HepG2 (cell line): ENCODE results near the gene TAS2R60. TPM values are rescaled to one million over a fixed set of nuclear protein-coding genes. Genes with fewer than 3 reads are reported as not detected.

Experiments
- ARID3A ChIP-seq: IDR thresholded peaks from 2 replicates; pipeline ENCODE4 v1.6.1; 2012; ENCODE audit warnings: low read depth, low read length, improper control_type of control experiment
- HOMEZ ChIP-seq: IDR thresholded peaks from 2 replicates; pipeline ENCODE4 v1.6.1; 2016; ENCODE audit warnings: low read depth
- KDM5A ChIP-seq: fragments of 200-600 bp; sonication (generic); IDR thresholded peaks from 2 replicates; pipeline ENCODE4 v1.7.0; 2018; ENCODE audit warnings: antibody characterized with exemption, mild to moderate bottlenecking, low read length, borderline replicate concordance
- MBNL3 ChIP-seq: fragments of 250-450 bp; sonication (Bioruptor Pico); conservative IDR thresholded peaks from 2 replicates; pipeline ENCODE4 v1.8.0; 2022; ENCODE audit warnings: mild to moderate bottlenecking, inconsistent platforms
- NCOA5 ChIP-seq: sonication (generic); formaldehyde crosslinking; IDR thresholded peaks from 2 replicates; pipeline ENCODE4 v1.4.0; 2020; ENCODE audit warnings: missing genetic modification reagents
- PAWR ChIP-seq: sonication (generic); formaldehyde crosslinking; IDR thresholded peaks from 2 replicates; pipeline ENCODE4 v1.4.0; 2020; ENCODE audit warnings: missing genetic modification reagents, mild to moderate bottlenecking, borderline replicate concordance
- RNF219 ChIP-seq: sonication (generic); formaldehyde crosslinking; IDR thresholded peaks from 2 replicates; pipeline ENCODE4 v1.5.0; 2020; ENCODE audit warnings: mild to moderate bottlenecking, missing genetic modification reagents
- SCMH1 ChIP-seq: sonication (generic); formaldehyde crosslinking; IDR thresholded peaks from 2 replicates; pipeline ENCODE4 v1.9.0; 2021; ENCODE audit warnings: missing genetic modification reagents, mild to moderate bottlenecking, borderline replicate concordance
- SETDB1 ChIP-seq: sonication (generic); formaldehyde crosslinking; IDR thresholded peaks from 2 replicates; pipeline ENCODE4 v1.5.1; 2020; ENCODE audit warnings: missing genetic modification reagents, mild to moderate bottlenecking, borderline replicate concordance
- SIN3B ChIP-seq: fragments of 150-350 bp; IDR thresholded peaks from 2 replicates; pipeline ENCODE4 v1.6.1; 2014; ENCODE audit warnings: low read length
- SMARCE1 ChIP-seq: fragments of 450-650 bp; IDR thresholded peaks from 2 replicates; pipeline ENCODE4 v1.6.1; 2017; ENCODE audit warnings: borderline replicate concordance
- TBX3 ChIP-seq: fragments of 450-650 bp; IDR thresholded peaks from 2 replicates; pipeline ENCODE4 v1.6.1; 2017; ENCODE audit warnings: antibody characterized with exemption, mild to moderate bottlenecking, inconsistent platforms, borderline replicate concordance
- THYN1 ChIP-seq: sonication (generic); formaldehyde crosslinking; IDR thresholded peaks from 2 replicates; pipeline ENCODE4 v1.8.1; 2023; ENCODE audit warnings: low read depth, mild to moderate bottlenecking, moderate library complexity, missing genetic modification reagents, borderline replicate concordance
- U2AF1 ChIP-seq: fragments of 200-400 bp; formaldehyde crosslinking; optimal IDR thresholded peaks from 2 replicates; pipeline ENCODE3; 2017; ENCODE audit warnings: mild to moderate bottlenecking, low read depth, low read length
- ZBTB1 ChIP-seq: sonication (generic); formaldehyde crosslinking; IDR thresholded peaks from 2 replicates; pipeline ENCODE4 v1.4.0; 2020; ENCODE audit warnings: missing genetic modification reagents, borderline replicate concordance
- ZNF335 ChIP-seq: sonication (generic); formaldehyde crosslinking; IDR thresholded peaks from 2 replicates; pipeline ENCODE4 v1.4.0; 2020; ENCODE audit warnings: missing genetic modification reagents
- ZNF570 ChIP-seq: sonication (generic); formaldehyde crosslinking; IDR thresholded peaks from 2 replicates; pipeline ENCODE4 v1.4.0; 2020; ENCODE audit warnings: mild to moderate bottlenecking, missing genetic modification reagents, borderline replicate concordance
- ZNF589 ChIP-seq: sonication (generic); formaldehyde crosslinking; conservative IDR thresholded peaks from 2 replicates; pipeline ENCODE4 v1.8.0; 2022; ENCODE audit warnings: mild to moderate bottlenecking, moderate library complexity, missing genetic modification reagents
- ZNF768 ChIP-seq: sonication (generic); formaldehyde crosslinking; IDR thresholded peaks from 2 replicates; pipeline ENCODE4 v1.4.0; 2020; ENCODE audit warnings: missing genetic modification reagents
- ZNF775 ChIP-seq: sonication (generic); formaldehyde crosslinking; IDR thresholded peaks from 2 replicates; pipeline ENCODE4 v1.4.0; 2020; ENCODE audit warnings: missing genetic modification reagents, mild to moderate bottlenecking, moderate library complexity, borderline replicate concordance
- polyA plus RNA-seq, 8 experiments: library from polyadenylated mRNA; depleted of rRNA in 3 of 8; stranded (reverse) in 7 of 8; unstranded in 1 of 8; fragments of >200 nt; fragmentation: Illumina TruSeq in 4 of 8; extraction: Trizol in 4 of 8; gene quantifications; 2 replicates each; pipeline versions ENCODE4 v1.2.1 to v1.2.3, GENCODE V29; 2011 to 2016; ENCODE audit warnings: low read depth in 4 of 8, missing spikeins in 1 of 8, mixed read lengths in 1 of 8; ENCODE audit not compliant: insufficient read depth in 1 of 8
- total RNA-seq, 5 experiments: library from RNA; depleted of rRNA; stranded (reverse); fragments of >200 nt; fragmentation: Illumina TruSeq; extraction: Trizol; gene quantifications; 2 replicates each; pipeline ENCODE4 v1.2.3, GENCODE V29; 2016; ENCODE audit warnings: low read depth in 1 of 5
- TF ChIP-seq, protein P1 (sequence below): sonication (generic); formaldehyde crosslinking; IDR thresholded peaks from 2 replicates; pipeline ENCODE4 v1.4.0; 2020; ENCODE audit warnings: mild to moderate bottlenecking, low read depth, missing genetic modification reagents
- TF ChIP-seq, protein P2 (sequence below): sonication (generic); formaldehyde crosslinking; IDR thresholded peaks from 2 replicates; pipeline ENCODE4 v1.4.0; 2020; ENCODE audit warnings: missing genetic modification reagents

Gene TAS2R60
- total and polyA plus RNA-seq, 2 of the 13 experiments (the other 11 are each of a cell fraction or from before 2014, with no cell fraction given) = not detected

DNA sequence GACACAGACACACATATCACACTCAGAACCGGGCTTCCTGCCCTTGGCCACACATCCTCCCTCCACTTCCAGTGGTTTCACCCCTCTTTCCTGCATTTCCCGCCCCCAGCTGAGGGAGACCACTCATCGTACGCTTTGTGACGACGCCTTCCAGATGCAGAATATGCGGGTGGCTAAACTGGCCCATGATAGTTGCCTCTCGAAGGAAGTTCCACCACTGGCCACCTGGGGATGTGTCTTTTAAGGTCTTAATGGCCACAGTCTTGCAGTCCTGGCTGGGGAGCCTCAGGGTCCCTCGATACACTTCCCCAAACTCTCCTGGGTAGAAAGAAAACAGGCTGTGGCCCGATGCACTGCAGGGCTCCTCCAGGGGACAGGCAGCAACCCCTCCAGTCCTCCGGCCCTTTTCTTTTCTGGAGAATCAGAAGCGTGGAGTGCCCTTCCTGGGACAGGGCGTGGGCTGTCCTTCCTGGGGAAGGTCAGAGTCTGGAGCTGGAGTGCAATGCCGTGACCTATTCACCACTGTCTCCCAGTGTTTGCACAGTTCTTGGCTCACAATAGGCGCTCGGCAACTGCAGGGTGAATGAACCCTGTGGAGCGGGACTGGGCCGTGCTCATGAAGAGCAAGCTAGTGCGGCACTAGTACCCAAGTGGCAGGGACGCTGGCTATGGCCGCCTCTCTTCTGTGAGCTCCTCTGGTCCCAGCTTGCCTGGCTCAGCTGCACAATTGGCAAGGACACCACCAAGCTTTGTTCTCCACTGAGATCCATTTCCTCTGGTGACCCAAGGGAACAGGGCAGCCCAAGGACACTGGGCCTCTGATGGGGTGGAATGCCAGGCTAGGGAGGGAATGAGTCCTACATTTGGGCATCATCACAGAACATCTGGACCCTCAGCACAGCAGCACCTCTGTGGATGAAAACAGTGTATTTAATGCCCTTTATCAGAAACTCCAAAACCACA, 47.8 kb upstream of the TAS2R60 start (continued):
- TF ChIP-seq ARID3A = no peak
- TF ChIP-seq SCMH1 (CRISPR knock-in tag) = no peak
- TF ChIP-seq SIN3B = no peak
- TF ChIP-seq HOMEZ (CRISPR knock-in tag) = 0 out of 2 replicates have a peak, but pooled peaks have one; percentile 32
- TF ChIP-seq U2AF1 = no peak
- TF ChIP-seq KDM5A = no peak
- no peak for TF ChIP-seq RNF219 (CRISPR knock-in tag)
- TF ChIP-seq ZBTB1 (CRISPR knock-in tag) = no peak
- TF ChIP-seq NCOA5 (CRISPR knock-in tag) = no peak
- no peak for TF ChIP-seq SMARCE1
- no peak for TF ChIP-seq ZNF570 (CRISPR knock-in tag)
- no peak for TF ChIP-seq MBNL3 (CRISPR knock-in tag)
- TF ChIP-seq, protein P1, sequence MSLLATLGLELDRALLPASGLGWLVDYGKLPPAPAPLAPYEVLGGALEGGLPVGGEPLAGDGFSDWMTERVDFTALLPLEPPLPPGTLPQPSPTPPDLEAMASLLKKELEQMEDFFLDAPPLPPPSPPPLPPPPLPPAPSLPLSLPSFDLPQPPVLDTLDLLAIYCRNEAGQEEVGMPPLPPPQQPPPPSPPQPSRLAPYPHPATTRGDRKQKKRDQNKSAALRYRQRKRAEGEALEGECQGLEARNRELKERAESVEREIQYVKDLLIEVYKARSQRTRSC (CRISPR knock-in tag) = no peak
- TF ChIP-seq SETDB1 (CRISPR knock-in tag) = no peak
- no peak for TF ChIP-seq ZNF589 (CRISPR knock-in tag)
- no peak for TF ChIP-seq THYN1 (CRISPR knock-in tag)
- TF ChIP-seq, protein P2, sequence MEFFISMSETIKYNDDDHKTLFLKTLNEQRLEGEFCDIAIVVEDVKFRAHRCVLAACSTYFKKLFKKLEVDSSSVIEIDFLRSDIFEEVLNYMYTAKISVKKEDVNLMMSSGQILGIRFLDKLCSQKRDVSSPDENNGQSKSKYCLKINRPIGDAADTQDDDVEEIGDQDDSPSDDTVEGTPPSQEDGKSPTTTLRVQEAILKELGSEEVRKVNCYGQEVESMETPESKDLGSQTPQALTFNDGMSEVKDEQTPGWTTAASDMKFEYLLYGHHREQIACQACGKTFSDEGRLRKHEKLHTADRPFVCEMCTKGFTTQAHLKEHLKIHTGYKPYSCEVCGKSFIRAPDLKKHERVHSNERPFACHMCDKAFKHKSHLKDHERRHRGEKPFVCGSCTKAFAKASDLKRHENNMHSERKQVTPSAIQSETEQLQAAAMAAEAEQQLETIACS = no peak
- no peak for TF ChIP-seq ZNF335 (CRISPR knock-in tag)
- no peak for TF ChIP-seq TBX3
- TF ChIP-seq ZNF768 (CRISPR knock-in tag) = no peak
- TF ChIP-seq PAWR (CRISPR knock-in tag) = no peak
- no peak for TF ChIP-seq ZNF775 (CRISPR knock-in tag)
